Fibroblast of skin of scalp (primary cell): ENCODE results near the gene MARF1. TPM values are rescaled to one million over a fixed set of nuclear protein-coding genes. Genes with fewer than 3 reads are reported as not detected.
A peak's percentile ranks its signal among the peaks of the same experiment; 100 is the strongest.
"Not testable (repeated sequence)": the region's sequence is repeated elsewhere in the genome, so short reads cannot be mapped to it uniquely, and the experiment has no call there.

Experiments
- DNase-seq: peaks from one replicate; pipeline ENCODE4 v3.0.0-alpha.2; 2013
- polyA plus RNA-seq, 2 experiments: library from polyadenylated mRNA; unstranded; fragments of 120-200 nt; gene quantifications; one replicate each; pipeline ENCODE4 v1.2.1, GENCODE V29; 2013; ENCODE audit not compliant: insufficient read length in 2 of 2

MARF1 gene, protein sequence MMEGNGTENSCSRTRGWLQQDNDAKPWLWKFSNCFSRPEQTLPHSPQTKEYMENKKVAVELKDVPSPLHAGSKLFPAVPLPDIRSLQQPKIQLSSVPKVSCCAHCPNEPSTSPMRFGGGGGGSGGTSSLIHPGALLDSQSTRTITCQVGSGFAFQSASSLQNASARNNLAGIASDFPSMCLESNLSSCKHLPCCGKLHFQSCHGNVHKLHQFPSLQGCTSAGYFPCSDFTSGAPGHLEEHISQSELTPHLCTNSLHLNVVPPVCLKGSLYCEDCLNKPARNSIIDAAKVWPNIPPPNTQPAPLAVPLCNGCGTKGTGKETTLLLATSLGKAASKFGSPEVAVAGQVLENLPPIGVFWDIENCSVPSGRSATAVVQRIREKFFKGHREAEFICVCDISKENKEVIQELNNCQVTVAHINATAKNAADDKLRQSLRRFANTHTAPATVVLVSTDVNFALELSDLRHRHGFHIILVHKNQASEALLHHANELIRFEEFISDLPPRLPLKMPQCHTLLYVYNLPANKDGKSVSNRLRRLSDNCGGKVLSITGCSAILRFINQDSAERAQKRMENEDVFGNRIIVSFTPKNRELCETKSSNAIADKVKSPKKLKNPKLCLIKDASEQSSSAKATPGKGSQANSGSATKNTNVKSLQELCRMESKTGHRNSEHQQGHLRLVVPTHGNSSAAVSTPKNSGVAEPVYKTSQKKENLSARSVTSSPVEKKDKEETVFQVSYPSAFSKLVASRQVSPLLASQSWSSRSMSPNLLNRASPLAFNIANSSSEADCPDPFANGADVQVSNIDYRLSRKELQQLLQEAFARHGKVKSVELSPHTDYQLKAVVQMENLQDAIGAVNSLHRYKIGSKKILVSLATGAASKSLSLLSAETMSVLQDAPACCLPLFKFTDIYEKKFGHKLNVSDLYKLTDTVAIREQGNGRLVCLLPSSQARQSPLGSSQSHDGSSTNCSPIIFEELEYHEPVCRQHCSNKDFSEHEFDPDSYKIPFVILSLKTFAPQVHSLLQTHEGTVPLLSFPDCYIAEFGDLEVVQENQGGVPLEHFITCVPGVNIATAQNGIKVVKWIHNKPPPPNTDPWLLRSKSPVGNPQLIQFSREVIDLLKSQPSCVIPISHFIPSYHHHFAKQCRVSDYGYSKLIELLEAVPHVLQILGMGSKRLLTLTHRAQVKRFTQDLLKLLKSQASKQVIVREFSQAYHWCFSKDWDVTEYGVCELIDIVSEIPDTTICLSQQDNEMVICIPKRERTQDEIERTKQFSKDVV (N-terminal part only)
- 20.4 TPM for polyA plus RNA-seq (2013, experiment 1 of 2; ENCODE audit: insufficient read length)
- 20.5 TPM for polyA plus RNA-seq (2013, experiment 2 of 2; ENCODE audit: insufficient read length)

DNA sequence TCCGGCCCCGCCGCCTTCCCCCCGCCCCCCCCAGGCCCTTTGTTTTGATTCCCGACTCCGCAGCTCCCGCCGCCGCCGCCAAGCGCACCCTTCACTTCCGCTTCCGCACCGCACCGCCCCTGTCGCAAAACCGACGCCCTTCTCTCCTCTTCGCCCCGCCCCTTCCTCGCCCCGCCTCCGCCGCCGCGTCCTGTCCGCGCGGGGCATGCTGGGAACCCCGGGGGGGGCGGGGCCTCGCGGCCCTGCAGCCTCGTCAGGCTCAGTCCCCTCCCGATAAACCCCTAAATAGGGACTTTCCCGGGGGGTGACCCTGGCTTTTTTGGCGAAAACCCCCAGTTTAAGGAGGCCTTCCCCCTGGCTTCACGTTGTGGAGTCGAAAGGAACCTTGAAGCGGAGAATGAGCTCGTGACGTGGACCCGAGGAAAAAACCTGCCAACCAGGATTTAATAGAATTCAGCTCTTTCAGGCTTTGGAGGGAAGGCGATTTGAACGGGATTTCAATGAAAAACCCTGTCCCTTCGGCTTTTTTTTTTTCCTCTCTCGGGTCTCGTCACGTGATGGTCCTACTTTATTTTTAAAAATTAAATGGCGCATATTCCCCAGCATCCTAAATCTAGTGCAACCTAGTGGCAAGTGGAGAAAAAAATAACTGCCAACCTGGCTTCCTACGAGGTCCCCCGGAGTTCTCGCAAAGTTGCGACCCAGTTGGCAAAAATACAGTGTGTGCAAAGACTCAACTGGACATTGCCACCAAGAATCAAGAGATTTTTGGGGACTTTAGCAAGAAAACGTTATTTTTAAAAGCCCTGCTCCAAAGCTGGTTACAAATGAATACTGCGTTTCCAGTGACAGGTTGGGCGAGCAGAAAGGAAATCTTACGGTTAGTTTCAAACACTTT, at the start of gene MARF1:
Gene MARF1 (minus strand): TSS at position 107 of the 898 bp plus-strand sequence. CDS start 3,921 bp downstream, outside the sequence.
- DNase-seq, result peak; percentile 97

- DNase-seq, result not testable (repeated sequence)
Observed at GRCh38 chr16:15692508-15692907, 49.6 kb upstream of the MARF1 start.

GRCh38 chr16:15691046-15691445, 48.1 kb upstream of the MARF1 start:
- no peak for DNase-seq

GRCh38 chr16:15690296-15690695, 47.3 kb upstream of the MARF1 start:
- peak; percentile 85 for DNase-seq

- DNase-seq, result peak; percentile 39
Observed at GRCh38 chr16:15689290-15689689, 46.3 kb upstream of the MARF1 start.

DNA sequence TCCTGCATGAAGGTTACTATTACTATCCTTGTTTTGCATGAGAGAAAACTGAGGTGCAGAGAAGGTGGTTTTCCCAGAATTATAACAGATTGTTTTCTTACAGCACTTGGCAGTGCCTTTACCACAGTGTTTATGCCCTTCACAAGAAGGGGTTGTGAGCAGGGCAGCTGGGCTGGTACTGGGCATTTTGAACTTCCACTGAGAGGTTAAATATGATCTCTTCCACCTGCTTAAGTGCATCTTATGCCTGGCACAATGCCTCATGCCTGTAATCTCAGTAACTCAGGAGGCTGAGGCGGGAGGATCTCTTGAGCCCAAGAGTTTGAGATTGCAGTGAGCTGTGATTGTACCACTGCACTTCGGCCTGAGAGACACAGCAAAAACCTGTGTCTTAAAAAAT, 43.3 kb upstream of the MARF1 start:
- no peak for DNase-seq

GRCh38 chr16:15682105-15682570, 39.2 kb upstream of the MARF1 start:
- DNase-seq, result peak; percentile 72

DNA sequence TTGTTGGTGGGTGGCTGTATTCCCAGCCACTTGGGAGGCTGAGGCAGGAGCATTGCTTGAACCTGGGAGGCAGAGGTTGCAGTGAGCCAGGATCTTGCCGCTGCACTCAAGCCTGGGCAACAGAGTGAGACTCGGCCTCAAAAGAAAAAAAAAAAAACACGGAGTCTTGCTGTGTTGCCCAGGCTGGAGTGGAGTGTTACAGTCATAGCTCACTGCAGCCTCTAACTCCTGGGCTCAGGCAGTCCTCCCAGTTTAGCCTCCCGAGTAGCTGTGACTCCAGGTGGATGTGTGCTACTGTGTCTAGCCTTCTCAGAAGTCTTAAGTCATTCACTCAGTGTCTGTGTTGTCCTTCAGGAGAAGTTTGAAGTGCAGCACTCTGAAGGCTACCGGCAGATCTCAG, 34.5 kb upstream of the MARF1 start:
- no peak for DNase-seq

DNA sequence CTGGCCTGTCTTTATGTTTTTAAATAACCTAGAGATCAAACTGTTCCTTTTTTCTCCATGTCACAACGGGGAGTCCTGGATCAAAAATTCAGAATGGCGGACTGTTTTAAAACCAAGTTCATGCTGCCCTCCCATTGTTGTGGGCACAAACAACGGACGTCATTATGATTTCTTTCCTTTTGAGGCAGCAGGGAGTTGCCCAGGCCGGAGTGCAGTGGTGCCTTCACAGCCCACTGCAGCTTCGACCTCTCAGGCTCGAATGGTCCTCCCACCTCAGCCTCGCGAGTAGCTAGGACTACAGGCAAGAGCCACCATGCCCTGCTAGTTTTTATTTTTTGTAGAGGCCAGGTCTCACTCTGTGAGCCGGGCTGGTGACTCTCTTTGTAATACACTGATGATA, 33.6 kb upstream of the MARF1 start:
- DNase-seq, result no peak

GRCh38 chr16:15674571-15674970, 31.6 kb upstream of the MARF1 start:
- no peak for DNase-seq

DNA sequence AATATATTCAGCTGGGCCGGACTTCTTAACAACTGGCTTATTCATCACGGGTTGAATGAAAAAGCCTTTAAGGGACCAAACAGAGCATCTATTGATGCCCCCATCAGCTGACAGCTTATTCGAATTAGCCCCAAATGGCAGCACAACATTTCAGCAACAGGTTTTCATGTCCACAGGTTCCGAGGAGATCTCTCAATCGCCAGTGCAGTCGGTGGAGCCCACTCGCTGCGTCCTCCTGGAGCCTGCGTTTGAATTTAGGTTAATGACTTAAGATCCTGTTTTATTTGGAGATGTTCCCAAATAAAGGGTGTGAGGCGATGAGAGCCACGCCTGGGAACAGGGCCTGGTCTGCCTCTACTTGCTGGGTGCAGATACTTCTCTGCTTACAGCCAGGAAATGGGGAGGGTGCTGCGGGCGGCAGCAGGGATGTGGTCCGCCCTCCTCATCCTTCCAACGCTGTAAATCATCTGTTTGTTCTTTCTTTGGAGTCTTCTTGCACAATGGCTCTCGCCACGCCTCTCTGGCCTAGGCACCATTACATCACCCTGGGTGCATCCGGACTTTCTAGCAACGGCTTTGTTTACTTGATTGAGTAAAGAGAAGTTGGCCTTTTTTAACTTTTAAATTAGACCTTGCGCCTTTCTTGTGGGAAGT, 29.7 kb upstream of the MARF1 start:
- DNase-seq, result peak; percentile 95

DNA sequence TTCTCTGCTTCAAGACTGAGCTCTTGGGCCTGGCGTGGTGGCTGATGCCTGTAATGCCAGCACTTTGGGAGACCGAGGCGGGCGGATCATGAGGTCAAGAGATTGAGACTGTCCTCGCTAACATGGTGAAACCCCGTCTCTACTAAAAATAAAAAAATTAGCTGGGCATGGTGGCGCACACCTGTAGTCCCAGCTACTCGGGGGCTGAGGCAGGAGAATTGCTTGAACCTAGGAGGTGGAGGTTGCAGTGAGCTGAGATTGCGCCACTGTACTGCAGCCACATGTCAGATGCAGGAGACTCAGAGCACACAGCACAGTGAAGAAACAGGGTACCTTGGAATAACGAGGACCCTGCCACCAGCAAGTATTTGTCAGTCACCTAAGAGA, 29.2 kb upstream of the MARF1 start:
- not testable (repeated sequence) for DNase-seq

DNA sequence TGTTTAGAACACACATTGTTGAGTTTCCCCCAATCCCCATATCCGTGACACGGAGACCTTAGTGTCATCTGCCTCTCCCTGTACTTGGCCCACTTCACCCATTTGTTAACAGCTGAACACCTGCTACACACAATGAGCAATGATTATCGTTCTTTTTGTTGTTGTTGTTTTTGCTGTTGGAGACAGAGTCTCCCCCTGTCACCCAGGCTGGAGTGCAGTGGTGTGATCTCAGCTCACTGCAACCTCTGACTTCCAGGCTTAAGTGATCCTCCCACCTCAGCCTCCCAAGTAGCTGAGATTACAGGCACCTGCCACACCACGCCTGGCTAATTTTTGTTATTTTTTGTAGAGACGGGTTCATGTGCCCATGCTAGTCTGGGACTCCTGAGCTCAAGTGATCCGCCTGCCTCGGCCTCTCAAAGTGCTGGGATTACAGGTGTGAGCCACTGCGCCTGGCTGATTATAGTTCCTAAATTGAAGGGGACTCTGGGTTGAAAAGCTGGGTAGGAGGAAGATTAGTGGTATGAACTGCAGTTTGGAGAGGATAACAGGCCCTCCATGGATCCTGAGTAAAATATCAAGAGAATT, 28.7 kb upstream of the MARF1 start:
- DNase-seq, result no peak

GRCh38 chr16:15667091-15667742, 24.3 kb upstream of the MARF1 start:
- DNase-seq, result no peak

DNA sequence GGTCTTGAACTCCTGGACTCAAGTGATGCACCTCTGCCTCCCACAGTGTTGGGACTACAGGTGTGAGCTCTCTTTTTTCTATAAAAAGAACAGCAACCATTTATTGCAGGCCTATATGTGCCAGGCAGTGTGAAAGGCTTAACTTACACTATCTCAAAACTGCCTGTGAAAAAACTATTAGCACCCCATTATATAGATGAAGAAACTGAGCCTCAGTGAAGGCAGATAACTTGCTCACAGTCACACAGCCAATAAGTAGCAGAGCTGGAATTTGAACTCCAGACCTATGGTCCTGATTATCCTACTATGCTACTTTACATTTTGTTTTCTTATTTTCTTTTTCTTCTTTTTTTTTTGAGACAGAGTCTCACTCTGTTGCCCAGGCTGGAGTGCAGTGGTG, 22.2 kb upstream of the MARF1 start:
- no peak for DNase-seq

DNA sequence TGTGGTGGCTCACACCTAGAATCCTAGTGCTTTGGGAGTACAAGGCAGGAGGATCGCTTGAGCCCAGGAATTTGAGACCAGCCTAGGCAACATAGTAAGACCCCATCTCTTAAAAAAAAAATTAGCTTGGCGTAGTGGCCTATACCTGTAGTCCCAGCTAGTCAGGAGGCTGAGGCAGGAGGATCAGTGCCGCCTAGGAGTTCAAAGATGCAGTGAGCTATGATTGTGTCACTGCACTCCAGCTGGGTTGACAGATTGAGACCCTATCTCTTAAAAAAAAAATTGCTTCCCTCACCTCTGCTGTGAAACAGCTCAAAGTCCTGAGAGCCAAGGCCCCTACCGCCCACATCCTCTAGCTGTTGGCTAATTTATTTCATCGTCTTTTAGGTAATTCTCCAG, 17.2 kb upstream of the MARF1 start:
- DNase-seq, result no peak

- DNase-seq, result no peak
Observed at GRCh38 chr16:15658556-15658955, 15.6 kb upstream of the MARF1 start.

- no peak for DNase-seq
Observed at GRCh38 chr16:15658149-15658548, 15.2 kb upstream of the MARF1 start.

- DNase-seq, result not testable (repeated sequence)
Observed at GRCh38 chr16:15655561-15655960, 12.6 kb upstream of the MARF1 start.

- no peak for DNase-seq
Observed at GRCh38 chr16:15654591-15654990, 11.6 kb upstream of the MARF1 start.
